Testis (tissue), 3 donors: ENCODE data around the gene FAM3C. TPM values are rescaled to one million over a fixed set of nuclear protein-coding genes. Genes with fewer than 3 reads are reported as not detected.

Source experiments
- DNase-seq: peaks from one replicate; pipeline ENCODE4 v3.0.0-alpha.2; 2019
- H3K27ac ChIP-seq, 2 donors: fragments of 200-600 bp; sonication (generic); one replicate each; pipeline ENCODE4 v1.5.1; 2019
- H3K27me3 ChIP-seq: fragments of 200-600 bp; sonication (generic); one replicate; pipeline ENCODE4 v1.5.1; 2019
- H3K36me3 ChIP-seq: fragments of 200-600 bp; sonication (generic); one replicate; pipeline ENCODE4 v1.5.1; 2017; ENCODE audit warnings: low read depth; ENCODE audit errors: missing control alignments
- H3K4me1 ChIP-seq: fragments of 200-600 bp; sonication (generic); one replicate; pipeline ENCODE4 v1.5.1; 2019
- H3K4me3 ChIP-seq, 2 donors: fragments of 200-600 bp; sonication (generic); one replicate each; pipeline ENCODE4 v1.5.1; 2017 to 2019
- H3K9me3 ChIP-seq: fragments of 200-600 bp; sonication (generic); one replicate; pipeline ENCODE4 v1.5.1; 2017
- POLR2A ChIP-seq: fragments of 450-650 bp; IDR thresholded peaks from one replicate; pipeline ENCODE4 v1.6.1; 2017; ENCODE audit warnings: antibody characterized with exemption, mild to moderate bottlenecking, moderate library complexity
- WGBS, 2 donors: methylation state at CpG; one replicate each; pipeline ENCODE4 v1.1.5; 2018; 5-methylcytosine and 5-hydroxymethylcytosine counted together
- intact Hi-C: fragments of 100-400 bp; cut with DNase I; formaldehyde crosslinking; loops from one replicate; pipeline ENCODE4 v1.15.1; 2023; ENCODE audit warnings: low total_unique reads
- polyA plus RNA-seq: library from polyadenylated mRNA; stranded (reverse); fragments of 350-450 nt; fragmentation: Illumina TruSeq; extraction: RNeasy Lipid Tissue Mini Kit (QIAGEN cat#74804); gene quantifications from one replicate; pipeline ENCODE4 v1.2.3, GENCODE V29; 2014; ENCODE audit warnings: low read depth, low replicate concordance; ENCODE audit not compliant: insufficient read depth
- total RNA-seq, 2 donors: library from RNA; depleted of rRNA; stranded (reverse); fragments of >200 nt; gene quantifications; one replicate each; pipeline ENCODE4 v1.2.3, GENCODE V29; 2016
- TF ChIP-seq, protein P1 (sequence below), 3 experiments: fragments of 450-650 bp in 2 of 3; fragments of 200-600 bp in 1 of 3; sonication (generic) in 1 of 3; IDR thresholded peaks; one replicate each; pipeline ENCODE4 v1.5.1; 2016 to 2019; ENCODE audit warnings: antibody characterized with exemption in 3 of 3, mild to moderate bottlenecking in 2 of 3, moderate library complexity in 1 of 3

FAM3C gene
- total and polyA plus RNA-seq, 3 donors from 2014 or later: 31.8 to 50.7 (median 35.9) TPM

DNA sequence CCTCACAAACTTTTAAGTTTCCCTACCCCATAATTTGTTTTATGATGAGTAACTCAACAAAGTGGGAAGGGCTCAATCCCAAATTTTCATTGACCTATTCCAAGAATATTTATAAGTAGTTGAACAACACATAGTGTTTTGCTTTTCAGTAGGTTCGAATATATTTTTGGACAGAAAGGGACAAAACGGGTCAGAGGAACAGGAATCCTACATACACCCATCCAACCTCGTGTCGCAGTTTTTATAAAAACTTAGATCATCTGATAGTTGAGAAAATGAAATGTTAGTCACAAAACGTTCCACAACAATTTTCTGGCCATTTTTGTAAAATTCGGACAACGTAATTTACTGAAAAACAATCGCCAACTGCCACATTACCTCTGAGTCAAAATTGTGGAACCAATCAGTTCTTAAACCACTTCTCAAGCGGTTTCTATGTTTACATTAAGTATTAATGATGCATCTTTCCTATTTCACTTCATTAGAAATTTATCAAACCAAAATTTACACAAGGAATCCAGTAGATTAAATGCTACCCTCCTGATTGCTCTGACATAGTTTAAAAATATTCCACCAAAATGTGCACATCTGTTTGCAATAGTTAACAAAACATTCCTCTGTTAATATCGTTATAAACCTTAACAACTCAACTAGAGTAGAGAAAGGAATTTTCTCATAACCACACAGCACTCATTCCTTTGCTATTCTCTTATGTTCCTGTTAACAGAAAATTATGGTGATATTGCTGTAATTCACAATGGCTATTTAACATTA lies 61.0 kb downstream of the FAM3C start:
- Histone ChIP-seq H3K27ac (no peak overlapping the region), H3K4me1 (peaks cover 3% of the 10 kb centered on the region), H3K36me3 (no peaks in the 10 kb centered on the region), H3K27me3 (no peaks in the 10 kb centered on the region), H3K9me3 (no peaks in the 10 kb centered on the region), H3K4me3 (no peak overlapping the region)
- intact Hi-C loops: no loop called here
- TF ChIP-seq, protein P1, sequence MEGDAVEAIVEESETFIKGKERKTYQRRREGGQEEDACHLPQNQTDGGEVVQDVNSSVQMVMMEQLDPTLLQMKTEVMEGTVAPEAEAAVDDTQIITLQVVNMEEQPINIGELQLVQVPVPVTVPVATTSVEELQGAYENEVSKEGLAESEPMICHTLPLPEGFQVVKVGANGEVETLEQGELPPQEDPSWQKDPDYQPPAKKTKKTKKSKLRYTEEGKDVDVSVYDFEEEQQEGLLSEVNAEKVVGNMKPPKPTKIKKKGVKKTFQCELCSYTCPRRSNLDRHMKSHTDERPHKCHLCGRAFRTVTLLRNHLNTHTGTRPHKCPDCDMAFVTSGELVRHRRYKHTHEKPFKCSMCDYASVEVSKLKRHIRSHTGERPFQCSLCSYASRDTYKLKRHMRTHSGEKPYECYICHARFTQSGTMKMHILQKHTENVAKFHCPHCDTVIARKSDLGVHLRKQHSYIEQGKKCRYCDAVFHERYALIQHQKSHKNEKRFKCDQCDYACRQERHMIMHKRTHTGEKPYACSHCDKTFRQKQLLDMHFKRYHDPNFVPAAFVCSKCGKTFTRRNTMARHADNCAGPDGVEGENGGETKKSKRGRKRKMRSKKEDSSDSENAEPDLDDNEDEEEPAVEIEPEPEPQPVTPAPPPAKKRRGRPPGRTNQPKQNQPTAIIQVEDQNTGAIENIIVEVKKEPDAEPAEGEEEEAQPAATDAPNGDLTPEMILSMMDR (IDR thresholded peaks at IDR 0.05): no peak
- TF ChIP-seq POLR2A: no peak
- 82 to 83% methylated on average over 10 of the region's 10 CpGs for WGBS, 2 donors
- DNase-seq: no peak

GRCh38 chr7:121334376-121334775 lies 61.7 kb downstream of the FAM3C start:
- Histone ChIP-seq H3K4me1 (peaks cover 7% of the 10 kb centered on the region), H3K27ac (no peak overlapping the region), H3K9me3 (no peaks in the 10 kb centered on the region), H3K36me3 (no peaks in the 10 kb centered on the region), H3K4me3 (no peak overlapping the region), H3K27me3 (no peaks in the 10 kb centered on the region)
- 89 to 91% methylated on average over 4 of the region's 4 CpGs for WGBS, 2 donors
- DNase-seq: no peak
- intact Hi-C loops: no loop called here
- TF ChIP-seq, protein P1 (IDR thresholded peaks at IDR 0.05): no peak
- no peak for TF ChIP-seq POLR2A

- intact Hi-C loops: no loop called here
- H3K4me1 ChIP-seq: peaks cover 7% of the 10 kb centered on the region
- no peaks in the 10 kb centered on the region for H3K9me3 ChIP-seq
- no peak overlapping the region for H3K27ac ChIP-seq
- no peak for TF ChIP-seq POLR2A
- TF ChIP-seq, protein P1 (IDR thresholded peaks at IDR 0.05): no peak
- H3K36me3 ChIP-seq: no peaks in the 10 kb centered on the region
- no peak overlapping the region for H3K4me3 ChIP-seq
- no peak for DNase-seq
- H3K27me3 ChIP-seq: no peaks in the 10 kb centered on the region
- WGBS, 2 donors: 52 to 73% methylated on average over 5 of the region's 5 CpGs
Measured at GRCh38 chr7:121331574-121331973, 64.5 kb downstream of the FAM3C start.

- Histone ChIP-seq H3K27me3 (no peaks in the 10 kb centered on the region), H3K36me3 (no peaks in the 10 kb centered on the region), H3K27ac (no peak overlapping the region), H3K4me3 (no peak overlapping the region), H3K9me3 (no peaks in the 10 kb centered on the region), H3K4me1 (peaks cover 7% of the 10 kb centered on the region)
- DNase-seq: no peak
- intact Hi-C loops: no loop called here
- TF ChIP-seq POLR2A: no peak
- TF ChIP-seq, protein P1 (IDR thresholded peaks at IDR 0.05): no peak
- WGBS, 2 donors: 62 to 71% methylated on average over 4 of the region's 4 CpGs
Measured at GRCh38 chr7:121331048-121331447, 65.1 kb downstream of the FAM3C start.
